Measurements from ENCODE around the gene SUPT20HL2.
A peak's percentile ranks its signal among the peaks of the same experiment; 100 is the strongest.
"Not testable (repeated sequence)": the region's sequence is repeated elsewhere in the genome, so short reads cannot be mapped to it uniquely, and the experiment has no call there.

The SUPT20HL2 gene

GRCh38 chrX:24308803-24309202 lies 5.1 kb downstream of the SUPT20HL2 start:
- not testable (repeated sequence) for DNase-seq

DNA sequence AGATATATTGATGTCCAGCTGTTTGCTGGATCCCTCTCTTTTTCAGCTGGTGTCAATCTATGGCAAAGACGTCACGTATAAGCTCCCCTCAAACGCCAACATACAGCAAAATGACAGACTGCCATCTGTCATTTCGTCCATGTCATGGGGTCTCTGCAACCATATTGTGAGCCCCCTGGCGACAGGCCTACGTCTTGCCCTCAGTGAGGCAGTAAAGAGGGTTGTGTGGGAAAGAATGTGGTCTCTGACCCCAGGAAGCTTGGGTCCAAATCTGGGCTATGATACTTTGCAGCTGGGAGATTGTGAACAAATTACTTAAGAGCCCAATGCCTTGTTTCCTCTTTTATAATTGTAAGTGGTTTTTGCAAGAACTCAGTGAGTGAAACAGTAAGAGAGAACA lies 7.4 kb downstream of the SUPT20HL2 start:
- DNase-seq: no peak

DNA sequence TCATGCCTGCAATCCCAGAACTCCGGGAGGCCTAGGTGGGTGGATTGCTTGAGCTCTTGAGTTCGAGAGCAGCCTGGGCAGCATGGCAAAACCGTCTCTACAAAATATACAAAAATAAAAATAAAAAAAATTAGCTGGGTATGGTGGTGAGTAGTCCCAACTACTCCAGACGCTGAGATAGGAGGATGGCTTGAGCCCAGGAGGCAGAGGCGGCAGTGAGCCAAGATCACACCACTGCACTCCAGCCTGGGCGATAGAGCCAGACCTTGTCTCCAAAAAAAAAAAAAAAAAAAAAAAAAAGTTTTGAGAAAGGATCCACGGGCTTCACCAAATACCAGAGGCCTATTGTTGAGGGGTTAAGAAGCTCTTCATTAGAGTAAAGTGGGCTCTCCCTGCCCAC lies 8.0 kb downstream of the SUPT20HL2 start:
- DNase-seq: no peak

- no peak for DNase-seq
These were observed 12.1 kb downstream of the SUPT20HL2 start for GRCh38 chrX:24301806-24302205.

DNA sequence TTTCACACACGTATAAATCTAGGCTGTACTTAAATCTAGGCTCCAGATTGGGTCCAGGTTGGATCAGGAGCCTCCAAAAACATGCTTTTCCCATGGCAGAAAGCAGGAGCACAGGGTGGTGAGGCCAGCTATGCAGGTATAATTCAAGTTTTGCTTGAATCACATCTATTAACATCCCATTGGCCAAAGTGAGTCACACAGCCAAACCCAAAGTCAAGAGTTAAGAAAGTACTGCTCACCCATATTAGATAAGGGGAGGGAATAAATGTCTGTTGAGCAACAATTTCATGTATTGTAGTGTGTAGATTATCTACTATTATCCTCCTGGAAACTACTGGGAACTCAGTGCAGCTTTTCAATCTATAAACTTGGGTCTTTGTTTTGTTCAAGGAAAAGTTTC lies 12.8 kb downstream of the SUPT20HL2 start:
- no peak for DNase-seq

DNA sequence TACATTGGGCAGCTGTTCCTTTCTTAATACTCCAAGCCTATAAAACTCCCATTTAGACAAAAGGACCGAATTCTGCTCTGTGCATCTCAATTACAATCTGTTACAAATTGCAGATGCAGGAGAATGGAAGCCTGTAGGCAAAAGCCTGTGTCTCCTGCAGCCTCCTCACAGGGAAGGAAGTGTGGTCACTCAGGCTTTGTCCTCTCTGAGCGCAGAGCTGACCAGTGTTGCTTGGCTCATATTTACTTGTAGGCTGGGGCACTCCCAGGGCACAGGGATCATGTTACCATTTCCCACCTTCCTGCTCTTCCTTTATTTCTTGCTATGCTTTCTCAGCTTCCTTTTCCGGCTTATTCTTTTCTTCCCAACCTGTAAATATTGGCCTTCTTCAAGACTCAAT lies 15.7 kb downstream of the SUPT20HL2 start:
- no peak for DNase-seq

DNA sequence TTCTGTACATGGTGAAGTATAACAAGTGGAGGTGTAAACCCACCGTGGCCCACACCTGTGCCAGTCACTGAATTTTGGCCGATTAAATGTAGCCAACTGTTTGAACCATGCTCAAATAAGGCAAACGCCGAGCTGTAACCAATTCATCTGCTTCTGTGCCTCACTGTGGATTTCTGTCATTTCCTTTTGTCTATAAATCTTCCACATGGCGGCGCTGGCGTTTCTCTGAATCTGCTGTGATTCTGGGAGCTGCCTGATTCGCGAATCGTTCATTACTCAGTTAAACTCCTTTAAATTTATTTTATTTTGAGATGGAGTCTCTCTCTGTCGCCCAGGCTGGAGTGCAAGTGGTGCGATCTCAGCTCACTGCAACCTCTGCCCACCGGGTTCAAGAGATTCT lies 19.2 kb downstream of the SUPT20HL2 start:
- peak; percentile 30 for DNase-seq

DNA sequence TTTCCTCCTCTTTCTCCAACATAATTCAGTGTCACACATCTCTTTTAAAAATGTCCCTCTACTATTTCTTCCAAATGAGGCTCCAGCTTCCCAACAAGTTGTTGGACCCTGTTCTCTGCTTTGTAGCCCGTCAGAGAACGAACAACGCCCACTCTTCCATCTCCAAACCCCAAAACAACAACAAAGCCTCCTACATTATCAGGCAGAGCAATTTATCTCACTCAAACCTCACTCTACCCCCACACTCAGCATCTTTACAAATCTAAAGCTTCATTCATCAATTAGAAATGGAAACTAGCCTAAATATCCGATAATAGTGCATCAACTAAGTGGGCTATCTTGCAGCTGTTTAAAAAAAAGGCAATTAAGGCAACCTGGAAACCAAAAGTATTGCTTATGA lies 20.5 kb downstream of the SUPT20HL2 start:
- DNase-seq: no peak

- no peak for DNase-seq
These were observed 21.5 kb downstream of the SUPT20HL2 start for GRCh38 chrX:24292353-24292752.

DNA sequence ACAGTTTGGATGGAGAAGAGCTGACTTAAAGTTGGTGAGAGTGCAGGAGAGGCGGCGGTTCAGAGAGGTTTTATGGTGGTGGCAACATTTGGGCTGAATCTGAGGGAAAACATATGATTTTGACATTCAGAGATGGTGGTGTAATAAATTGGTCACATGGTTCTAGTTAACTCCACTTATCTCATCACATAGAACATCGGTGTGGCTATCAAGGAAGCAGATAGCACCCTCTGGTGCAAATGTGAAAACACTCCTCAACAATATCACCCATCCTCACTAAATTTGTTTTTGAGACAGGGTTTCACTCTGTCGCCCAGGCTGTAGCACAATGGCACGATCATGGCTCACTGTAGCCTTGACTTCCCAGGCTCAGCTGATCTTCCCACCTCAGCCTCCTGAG lies 28.8 kb downstream of the SUPT20HL2 start:
- no peak for DNase-seq

- no peak for DNase-seq
These were observed 30.6 kb downstream of the SUPT20HL2 start for GRCh38 chrX:24283127-24283794.

- peak; percentile 12 for DNase-seq
These were observed 31.3 kb downstream of the SUPT20HL2 start for GRCh38 chrX:24282381-24283126.

DNA sequence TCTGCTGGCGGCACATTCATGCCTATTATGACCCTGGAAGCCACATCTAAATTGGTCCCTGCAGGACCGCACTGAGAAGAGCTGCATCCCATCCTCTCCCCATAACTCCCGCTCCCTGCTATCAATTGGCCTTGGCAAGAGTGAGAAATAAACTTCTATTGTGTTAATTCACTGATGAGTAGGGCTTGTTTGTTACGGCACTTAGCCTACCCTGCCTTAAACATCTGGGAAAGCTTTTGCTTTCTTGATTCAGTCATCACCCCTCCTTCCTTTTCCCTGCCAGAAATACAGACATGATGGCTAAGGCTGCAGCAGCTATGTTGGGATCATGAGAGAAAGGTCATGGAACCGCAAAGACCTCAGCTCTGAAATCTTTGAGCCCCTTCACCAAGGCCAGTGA lies 36.5 kb downstream of the SUPT20HL2 start:
- no peak for DNase-seq

DNA sequence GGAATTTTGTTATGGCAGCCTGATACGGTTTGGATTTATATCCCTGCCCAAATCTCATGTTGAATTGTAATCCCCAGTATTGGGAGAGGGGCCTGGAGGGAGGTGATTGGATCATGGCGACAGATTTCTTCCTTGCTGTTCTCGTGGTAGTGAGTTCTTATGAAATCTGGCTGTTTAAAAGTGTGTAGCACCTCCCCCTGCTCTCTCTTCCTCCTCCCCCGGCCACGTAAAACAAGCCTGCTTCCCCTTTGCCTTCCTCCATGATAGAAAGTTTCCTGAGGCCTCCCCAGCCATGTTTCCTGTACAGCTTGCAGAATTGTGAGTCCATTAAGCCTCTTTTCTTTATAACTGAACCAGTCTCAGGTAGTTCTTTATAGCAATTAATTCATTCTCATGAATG lies 37.9 kb downstream of the SUPT20HL2 start:
- DNase-seq: no peak

DNA sequence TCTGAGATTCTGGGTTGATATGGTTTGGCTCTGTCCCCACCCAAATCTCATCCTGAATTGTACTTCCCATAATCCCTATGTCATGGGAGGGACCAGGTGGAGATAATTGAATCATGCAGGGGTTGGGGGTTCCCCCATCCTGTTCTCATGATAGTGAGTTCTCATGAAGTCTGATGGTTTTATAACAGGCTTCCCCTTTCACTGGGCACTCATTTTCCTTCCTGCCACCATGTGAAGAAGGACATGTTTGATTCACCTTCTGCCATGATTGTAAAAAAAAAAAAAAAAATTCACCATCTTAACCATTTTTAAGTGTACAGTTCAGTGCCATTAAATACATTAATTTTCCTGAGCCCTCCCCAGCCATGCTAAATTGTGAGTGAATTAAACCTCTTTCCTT lies 42.6 kb downstream of the SUPT20HL2 start:
- DNase-seq: no peak

DNA sequence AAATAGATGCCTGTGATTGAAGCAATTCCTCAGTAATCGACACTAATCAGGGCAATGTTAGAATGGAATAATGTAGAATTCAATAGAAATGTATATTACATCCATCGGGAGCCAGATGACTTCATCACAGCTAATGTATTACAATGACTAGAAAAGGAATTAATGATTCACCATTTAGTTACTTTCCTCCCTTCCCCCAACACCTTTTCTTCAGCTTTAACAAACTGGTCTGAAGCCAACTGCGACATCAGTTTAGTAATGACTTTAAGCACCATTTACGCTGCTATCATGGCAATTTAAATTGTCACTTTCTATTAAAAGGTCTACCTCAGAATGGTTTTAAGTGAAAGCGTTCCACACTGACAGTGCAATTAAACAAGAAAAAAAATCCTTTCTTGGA lies 45.1 kb downstream of the SUPT20HL2 start:
- peak; percentile 4 for DNase-seq

DNA sequence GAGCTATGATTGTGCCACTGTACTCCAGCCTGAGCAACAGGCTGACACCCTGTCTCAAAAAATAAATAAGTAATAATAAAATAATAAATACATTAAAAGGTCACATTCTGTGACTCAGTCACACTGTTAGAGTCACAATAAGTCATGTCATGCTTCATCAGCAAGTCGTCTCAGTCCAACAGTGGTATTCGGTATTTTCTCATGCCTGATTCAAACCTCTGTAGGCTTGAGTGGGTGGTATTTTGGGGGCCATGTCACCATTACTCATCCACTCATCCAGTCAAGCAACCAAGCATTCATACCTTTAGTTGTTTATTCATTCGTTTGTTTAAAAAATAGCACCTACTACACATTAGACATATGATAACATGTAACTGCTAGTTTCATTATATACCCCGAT lies 46.9 kb downstream of the SUPT20HL2 start:
- no peak for DNase-seq

DNA sequence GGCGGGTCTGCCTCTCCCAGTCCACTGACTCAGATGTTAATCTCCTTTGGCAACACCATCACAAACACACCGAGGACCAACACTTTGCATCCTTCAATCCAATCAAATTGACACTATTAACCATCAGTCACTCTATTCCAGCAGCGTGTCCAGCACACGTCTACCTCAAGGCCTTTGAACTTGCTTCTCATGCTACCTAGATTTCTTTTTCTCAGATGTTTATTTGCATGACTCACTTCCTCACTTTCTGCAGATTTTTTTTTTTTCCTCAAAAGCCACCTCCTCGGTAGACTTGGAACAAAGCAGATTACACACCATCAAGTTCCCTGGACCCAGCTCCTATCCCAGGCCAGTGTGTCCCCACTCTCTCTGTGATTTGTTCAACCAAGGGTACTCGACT lies 49.5 kb downstream of the SUPT20HL2 start:
- DNase-seq: no peak

DNA sequence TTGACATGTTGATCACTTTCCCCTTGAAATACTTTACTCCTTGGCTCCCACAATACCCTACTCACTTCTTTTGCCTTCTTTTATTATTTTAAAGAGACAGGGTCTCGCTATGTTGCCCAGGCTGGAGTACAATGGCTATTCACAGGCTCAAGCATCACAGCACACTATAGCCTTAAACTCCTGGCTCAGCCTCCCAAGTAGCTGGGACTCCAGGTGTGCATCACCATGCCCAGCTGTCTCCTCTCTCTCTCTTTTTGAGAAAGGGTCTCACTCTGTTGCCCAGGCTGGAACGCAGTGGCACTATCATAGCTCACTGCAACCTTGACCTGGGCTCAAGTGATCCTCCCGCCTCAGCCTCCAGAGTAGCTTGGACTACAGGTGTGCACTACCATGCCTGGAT lies 51.6 kb downstream of the SUPT20HL2 start:
- DNase-seq: no peak
